Fibroblast of lung (primary cell): ENCODE measurements around the gene TBL1X. TPM values are rescaled to one million over a fixed set of nuclear protein-coding genes. Genes with fewer than 3 reads are reported as not detected.

Experiments used
- DNase-seq, 2 donors: peaks; one replicate each; pipeline versions ENCODE4 v3.0.0 to v3.0.0-alpha.2; 2010; ENCODE audit warnings: low read depth in 2 of 2
- H2AFZ ChIP-seq: 2 replicates; pipeline ENCODE4 v1.5.1; 2012; ENCODE audit warnings: low read length, control low read depth, inconsistent platforms
- H3K27ac ChIP-seq: 2 replicates; pipeline ENCODE4 v1.5.1; 2011; ENCODE audit warnings: low read length, control low read depth; ENCODE audit not compliant: insufficient read depth
- H3K27me3 ChIP-seq: 2 replicates; pipeline ENCODE4 v1.5.1; 2011; ENCODE audit warnings: mild to moderate bottlenecking, low read length; ENCODE audit not compliant: control insufficient read depth, insufficient read depth
- H3K36me3 ChIP-seq: 2 replicates; pipeline ENCODE4 v1.5.1; 2011; ENCODE audit warnings: low read length; ENCODE audit not compliant: control insufficient read depth, insufficient read depth
- H3K4me1 ChIP-seq: 2 replicates; pipeline ENCODE4 v1.5.1; 2011; ENCODE audit warnings: low read length; ENCODE audit not compliant: control insufficient read depth, insufficient read depth; ENCODE audit errors: extremely low read depth
- H3K4me2 ChIP-seq: 2 replicates; pipeline ENCODE4 v1.5.1; 2011; ENCODE audit warnings: low read length, control low read depth; ENCODE audit not compliant: insufficient read depth; ENCODE audit errors: extremely low read depth
- H3K4me3 ChIP-seq, 4 experiments: fragments of 200-600 bp in 1 of 4; sonication (generic) in 1 of 4; replicated peaks in 1 of 4; 2 replicates each; pipeline ENCODE4 v1.5.1; 2011 to 2016; ENCODE audit warnings: low read length in 4 of 4, low read depth in 3 of 4, mild to moderate bottlenecking in 3 of 4, control low read depth in 2 of 4, inconsistent platforms in 1 of 4, mixed read lengths in 1 of 4; ENCODE audit not compliant: insufficient read depth in 1 of 4; ENCODE audit errors: control extremely low read depth in 1 of 4
- H3K79me2 ChIP-seq: 2 replicates; pipeline ENCODE4 v1.5.1; 2012; ENCODE audit warnings: mild to moderate bottlenecking, low read length, inconsistent platforms; ENCODE audit not compliant: control insufficient read depth, insufficient read depth
- H3K9ac ChIP-seq: 2 replicates; pipeline ENCODE4 v1.5.1; 2011; ENCODE audit warnings: mild to moderate bottlenecking, low read length, control low read depth; ENCODE audit not compliant: insufficient read depth
- H3K9me3 ChIP-seq: 2 replicates; pipeline ENCODE4 v1.5.1; 2012; ENCODE audit warnings: low read depth, low read length; ENCODE audit not compliant: control insufficient read depth, insufficient read depth
- H4K20me1 ChIP-seq: 2 replicates; pipeline ENCODE4 v1.5.1; 2011; ENCODE audit warnings: low read length; ENCODE audit not compliant: control insufficient read depth, insufficient read depth; ENCODE audit errors: extremely low read depth
- EZH2 ChIP-seq: IDR thresholded peaks from 2 replicates; pipeline ENCODE4 v1.5.1; 2012; ENCODE audit warnings: low read length, control low read depth, mild to moderate bottlenecking; ENCODE audit errors: missing control alignments
- polyA plus RNA-seq, 2 donors: library from polyadenylated mRNA; depleted of rRNA in 1 of 2; stranded (reverse) in 1 of 2; unstranded in 1 of 2; fragments of >200 nt; gene quantifications; 2 replicates each; pipeline ENCODE4 v1.2.1, GENCODE V29; 2011 to 2012; ENCODE audit warnings: missing spikeins in 1 of 2
- total RNA-seq: library from RNA; depleted of rRNA; stranded (reverse); fragments of >200 nt; gene quantifications from 2 replicates; pipeline ENCODE4 v1.2.1, GENCODE V29; 2014
- TF ChIP-seq, protein P1 (sequence below), 2 donors: IDR thresholded peaks in 1 of 2; conservative IDR thresholded peaks in 1 of 2; 1 replicate in 1 of 2; 2 replicates in 1 of 2; pipeline ENCODE4 v1.5.1; 2011 to 2012; ENCODE audit warnings: low read length in 2 of 2, control low read depth in 1 of 2, inconsistent platforms in 1 of 2, low read depth in 1 of 2, mild to moderate bottlenecking in 1 of 2

TBL1X gene
- total and polyA plus RNA-seq, 2 donors (not counting 1 experiment from before 2014, with no cell fraction given) = 25.8 to 29.4 TPM

DNA sequence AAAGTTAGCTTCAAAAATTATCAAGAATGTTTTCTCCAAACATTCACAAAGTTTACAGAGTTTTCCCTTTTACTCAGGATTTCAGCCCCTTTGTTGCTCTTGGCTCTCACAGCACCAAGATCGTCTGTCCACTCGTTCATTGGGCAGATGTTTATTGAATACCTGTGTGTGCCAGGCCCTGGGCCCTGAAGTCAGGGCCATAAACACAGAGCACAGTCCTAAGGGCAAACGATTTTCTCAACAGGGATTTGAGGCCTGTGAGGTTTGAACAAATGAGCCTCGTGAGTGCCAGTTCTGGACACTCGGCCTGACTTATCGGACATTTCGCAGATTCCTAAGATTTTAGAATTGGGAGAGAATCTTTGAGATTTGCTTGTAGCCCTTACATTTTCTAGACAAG lies 142.1 kb downstream of the TBL1X start:
- Histone ChIP-seq H3K4me3 (no peak overlapping the region), H3K4me2 (no peak overlapping the region), H2AFZ (no peak overlapping the region), H3K9ac (no peak overlapping the region), H3K27me3 (no peaks in the 10 kb centered on the region), H4K20me1 (no peaks in the 10 kb centered on the region), H3K27ac (no peak overlapping the region), H3K36me3 (no peaks in the 10 kb centered on the region), H3K9me3 (no peaks in the 10 kb centered on the region), H3K4me1 (peaks cover 5% of the 10 kb centered on the region), H3K79me2 (no peaks in the 10 kb centered on the region)
- no peak for DNase-seq
- TF ChIP-seq, protein P1, sequence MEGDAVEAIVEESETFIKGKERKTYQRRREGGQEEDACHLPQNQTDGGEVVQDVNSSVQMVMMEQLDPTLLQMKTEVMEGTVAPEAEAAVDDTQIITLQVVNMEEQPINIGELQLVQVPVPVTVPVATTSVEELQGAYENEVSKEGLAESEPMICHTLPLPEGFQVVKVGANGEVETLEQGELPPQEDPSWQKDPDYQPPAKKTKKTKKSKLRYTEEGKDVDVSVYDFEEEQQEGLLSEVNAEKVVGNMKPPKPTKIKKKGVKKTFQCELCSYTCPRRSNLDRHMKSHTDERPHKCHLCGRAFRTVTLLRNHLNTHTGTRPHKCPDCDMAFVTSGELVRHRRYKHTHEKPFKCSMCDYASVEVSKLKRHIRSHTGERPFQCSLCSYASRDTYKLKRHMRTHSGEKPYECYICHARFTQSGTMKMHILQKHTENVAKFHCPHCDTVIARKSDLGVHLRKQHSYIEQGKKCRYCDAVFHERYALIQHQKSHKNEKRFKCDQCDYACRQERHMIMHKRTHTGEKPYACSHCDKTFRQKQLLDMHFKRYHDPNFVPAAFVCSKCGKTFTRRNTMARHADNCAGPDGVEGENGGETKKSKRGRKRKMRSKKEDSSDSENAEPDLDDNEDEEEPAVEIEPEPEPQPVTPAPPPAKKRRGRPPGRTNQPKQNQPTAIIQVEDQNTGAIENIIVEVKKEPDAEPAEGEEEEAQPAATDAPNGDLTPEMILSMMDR (conservative IDR thresholded peaks at IDR 0.05 in 1 of 2, IDR thresholded peaks at IDR 0.05 in 1 of 2; ENCODE audit: low read depth in 1 of 2, low read length in 2 of 2) = no peak
- TF ChIP-seq EZH2 = no peak

DNA sequence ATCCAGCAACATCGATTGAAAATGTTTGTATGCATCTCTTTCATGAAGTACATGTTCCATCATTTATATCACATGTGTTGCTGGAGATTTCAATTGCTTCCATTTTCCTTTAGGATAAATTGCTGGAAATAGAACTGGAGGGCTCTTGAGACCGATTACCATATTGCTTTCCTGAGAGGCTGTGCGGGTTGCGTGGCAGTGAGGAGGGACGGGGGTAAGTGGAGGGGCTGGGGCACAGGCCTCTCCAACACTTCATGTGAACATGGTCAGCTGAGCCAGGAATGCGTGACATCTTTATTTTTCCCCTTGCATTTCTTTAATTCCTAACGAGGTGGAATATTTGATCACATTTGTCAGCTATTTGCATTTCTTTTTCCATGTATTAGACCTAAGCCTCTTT lies 144.6 kb downstream of the TBL1X start:
- peaks cover 5% of the 10 kb centered on the region for H3K4me1 ChIP-seq
- no peak overlapping the region for H3K4me3 ChIP-seq
- H3K27ac ChIP-seq = no peak overlapping the region
- no peak overlapping the region for H3K4me2 ChIP-seq
- H3K36me3 ChIP-seq = no peaks in the 10 kb centered on the region
- no peaks in the 10 kb centered on the region for H4K20me1 ChIP-seq
- H3K9ac ChIP-seq = no peak overlapping the region
- no peak overlapping the region for H2AFZ ChIP-seq
- H3K79me2 ChIP-seq = no peaks in the 10 kb centered on the region
- no peaks in the 10 kb centered on the region for H3K27me3 ChIP-seq
- H3K9me3 ChIP-seq = no peaks in the 10 kb centered on the region
- no peak for DNase-seq
- TF ChIP-seq EZH2 = no peak
- TF ChIP-seq, protein P1 (conservative IDR thresholded peaks at IDR 0.05 in 1 of 2, IDR thresholded peaks at IDR 0.05 in 1 of 2; ENCODE audit: low read depth in 1 of 2, low read length in 2 of 2) = no peak

DNA sequence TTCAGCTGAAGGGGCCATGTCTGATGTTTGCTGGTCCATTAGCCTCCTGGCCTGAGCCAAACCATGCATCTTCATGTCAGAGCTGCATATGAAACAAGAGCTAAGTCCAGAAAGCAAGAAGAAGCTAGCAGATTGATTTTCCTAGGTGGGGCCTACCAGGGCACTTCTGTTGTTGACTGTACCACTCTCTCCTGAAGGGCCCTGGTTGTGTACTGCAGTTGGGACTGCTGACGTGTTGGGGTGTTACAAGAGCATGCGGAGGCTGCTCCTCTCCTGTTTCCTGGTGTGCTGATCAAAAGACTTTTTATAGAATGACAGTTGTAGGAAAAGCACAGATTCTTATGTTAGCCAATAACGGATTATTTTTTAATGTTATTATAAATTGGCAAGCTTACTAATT lies 145.1 kb downstream of the TBL1X start:
- no peak for TF ChIP-seq EZH2
- TF ChIP-seq, protein P1 (conservative IDR thresholded peaks at IDR 0.05 in 1 of 2, IDR thresholded peaks at IDR 0.05 in 1 of 2; ENCODE audit: low read depth in 1 of 2, low read length in 2 of 2) = no peak
- Histone ChIP-seq H3K79me2 (no peaks in the 10 kb centered on the region), H3K36me3 (no peaks in the 10 kb centered on the region), H3K9ac (no peak overlapping the region), H3K4me3 (no peak overlapping the region), H3K9me3 (no peaks in the 10 kb centered on the region), H3K27ac (no peak overlapping the region), H3K4me2 (no peak overlapping the region), H2AFZ (no peak overlapping the region), H4K20me1 (no peaks in the 10 kb centered on the region), H3K27me3 (no peaks in the 10 kb centered on the region), H3K4me1 (peaks cover 2% of the 10 kb centered on the region)
- no peak for DNase-seq
